Astrocyte (in vitro differentiated cells and primary cell): Measurements from ENCODE around the gene TNFRSF1A. TPM values are rescaled to one million over a fixed set of nuclear protein-coding genes. Genes with fewer than 3 reads are reported as not detected.

ENCODE experiments used
- DNase-seq: peaks from one replicate; pipeline ENCODE4 v3.0.0-alpha.2; 2010; ENCODE audit warnings: low read depth
- FAIRE-seq: peaks from 2 replicates; lab custom pipeline; 2011; peaks lifted over from hg19 to GRCh38; lab: Jason Lieb, UNC
- H2AFZ ChIP-seq: 2 replicates; pipeline ENCODE4 v1.6.0; 2012; ENCODE audit warnings: low read depth, low read length, inconsistent platforms
- H3K27ac ChIP-seq: 2 replicates; pipeline ENCODE4 v1.5.1; 2011; ENCODE audit warnings: low read depth, low read length, inconsistent platforms
- H3K27me3 ChIP-seq: 2 replicates; pipeline ENCODE4 v1.6.0; 2011; ENCODE audit warnings: low read length, inconsistent platforms; ENCODE audit not compliant: insufficient read depth
- H3K36me3 ChIP-seq: 2 replicates; pipeline ENCODE4 v1.5.1; 2011; ENCODE audit warnings: low read length, inconsistent platforms; ENCODE audit not compliant: insufficient read depth
- H3K4me1 ChIP-seq: 2 replicates; pipeline ENCODE4 v1.5.1; 2011; ENCODE audit warnings: low read length, inconsistent platforms; ENCODE audit not compliant: insufficient read depth
- H3K4me2 ChIP-seq: 2 replicates; pipeline ENCODE4 v1.6.0; 2012; ENCODE audit warnings: low read length, inconsistent platforms
- H3K4me3 ChIP-seq: 2 replicates; pipeline ENCODE4 v1.5.1; 2011; ENCODE audit warnings: low read depth, mild to moderate bottlenecking, low read length, inconsistent platforms; ENCODE audit not compliant: insufficient read depth
- H3K79me2 ChIP-seq: 2 replicates; pipeline ENCODE4 v1.6.0; 2012; ENCODE audit warnings: mild to moderate bottlenecking, low read length, inconsistent platforms; ENCODE audit not compliant: insufficient read depth
- H3K9ac ChIP-seq: 2 replicates; pipeline ENCODE4 v1.6.0; 2012; ENCODE audit warnings: mild to moderate bottlenecking, low read length, inconsistent platforms
- H3K9me3 ChIP-seq: 2 replicates; pipeline ENCODE4 v1.5.1; 2012; ENCODE audit warnings: low read depth, mild to moderate bottlenecking, low read length, inconsistent platforms; ENCODE audit not compliant: insufficient read depth
- H4K20me1 ChIP-seq: 2 replicates; pipeline ENCODE4 v1.6.0; 2012; ENCODE audit warnings: low read length, inconsistent platforms; ENCODE audit not compliant: insufficient read depth
- H3K27ac Mint-ChIP-seq: one replicate; pipeline ENCODE4 v1.8.0; 2021; ENCODE audit warnings: mild to moderate bottlenecking, mixed read lengths; ENCODE audit not compliant: unreplicated experiment
- H3K27me3 Mint-ChIP-seq: one replicate; pipeline ENCODE4 v1.8.0; 2021; ENCODE audit warnings: low read depth, mixed read lengths; ENCODE audit not compliant: unreplicated experiment
- H3K36me3 Mint-ChIP-seq: one replicate; pipeline ENCODE4 v1.8.0; 2021; ENCODE audit warnings: low read depth, mixed read lengths; ENCODE audit not compliant: unreplicated experiment
- H3K4me1 Mint-ChIP-seq: one replicate; pipeline ENCODE4 v1.8.0; 2021; ENCODE audit warnings: low read depth, mixed read lengths; ENCODE audit not compliant: unreplicated experiment
- H3K4me3 Mint-ChIP-seq: one replicate; pipeline ENCODE4 v1.8.0; 2021; ENCODE audit warnings: mild to moderate bottlenecking, moderate library complexity, mixed read lengths; ENCODE audit not compliant: unreplicated experiment
- H3K9me3 Mint-ChIP-seq: one replicate; pipeline ENCODE4 v1.8.0; 2021; ENCODE audit warnings: mild to moderate bottlenecking, mixed read lengths; ENCODE audit not compliant: unreplicated experiment
- EZH2 ChIP-seq: IDR thresholded peaks from 2 replicates; pipeline ENCODE4 v1.6.1; 2012; ENCODE audit warnings: mild to moderate bottlenecking, low read length, inconsistent platforms; ENCODE audit not compliant: insufficient read depth
- total RNA-seq: library from RNA; stranded (reverse); gene quantifications from 2 replicates; pipeline ENCODE4 v1.2.1, GENCODE V29; 2021
- TF ChIP-seq, protein P1 (sequence below): IDR thresholded peaks from 2 replicates; pipeline ENCODE4 v1.5.1; 2011; ENCODE audit warnings: low read depth, mild to moderate bottlenecking, inconsistent platforms, low read length, moderate library complexity; ENCODE audit not compliant: insufficient read depth

TNFRSF1A gene
- total RNA-seq, 1 donor from 2014 or later, result 118 TPM

DNA sequence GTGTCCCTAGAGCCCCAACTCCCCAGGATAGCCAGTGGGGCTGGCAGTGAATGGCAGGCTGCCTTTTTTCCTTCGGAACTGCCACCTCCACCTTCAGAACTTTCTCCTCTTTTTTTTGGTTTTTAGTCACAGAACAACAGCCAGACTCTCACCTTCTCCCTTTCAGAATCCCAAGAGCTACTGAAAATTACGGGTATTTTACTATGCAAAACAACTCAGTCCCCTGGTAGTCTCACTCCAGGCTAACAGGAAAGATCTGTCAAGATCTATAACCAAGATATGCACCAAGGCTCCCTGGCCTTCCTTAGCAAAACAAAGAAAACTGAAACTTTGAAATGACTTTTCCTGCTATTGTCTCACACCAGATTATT is 18.9 kb downstream of the TNFRSF1A start:
- no peak overlapping the region for H3K4me3 ChIP-seq

DNA sequence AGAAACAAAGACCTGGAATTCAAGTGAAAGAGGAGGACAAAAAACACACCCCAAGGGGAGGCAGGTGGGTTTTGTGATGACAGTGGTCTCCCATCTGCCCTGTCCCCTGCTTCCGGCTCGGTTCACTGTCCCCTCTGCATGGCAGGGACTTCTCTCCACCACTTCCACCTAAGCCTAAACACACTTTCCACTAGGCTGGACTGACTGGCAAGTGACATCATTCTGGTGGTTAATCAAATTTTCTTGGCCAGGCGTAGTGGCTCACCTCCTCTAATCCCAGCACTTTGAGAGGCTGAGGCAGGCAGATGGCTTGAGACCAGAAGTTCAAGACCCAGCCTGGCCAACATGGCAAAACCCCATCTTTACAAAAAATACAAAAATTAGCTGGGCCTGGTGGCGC is 19.5 kb downstream of the TNFRSF1A start:
- Histone ChIP-seq H2AFZ (no peak overlapping the region), H3K4me2 (no peak overlapping the region), H3K27me3 (no peaks in the 10 kb centered on the region), H3K4me1 (peaks cover 19% of the 10 kb centered on the region), H3K36me3 (peaks cover 6% of the 10 kb centered on the region), H3K27ac (no peak overlapping the region), H3K9ac (no peak overlapping the region), H3K4me3 (no peak overlapping the region), H4K20me1 (peaks cover 11% of the 10 kb centered on the region), H3K79me2 (no peaks in the 10 kb centered on the region), H3K9me3 (no peaks in the 10 kb centered on the region)
- FAIRE-seq (no peak), DNase-seq (no peak)
- Mint-ChIP-seq H3K9me3 (no peaks in the 10 kb centered on the region), H3K4me3 (no peak overlapping the region), H3K27me3 (peaks cover 8% of the 10 kb centered on the region), H3K36me3 (peaks cover 13% of the 10 kb centered on the region), H3K4me1 (peaks cover 31% of the 10 kb centered on the region), H3K27ac (no peak overlapping the region)
- TF ChIP-seq EZH2, result no peak
- TF ChIP-seq, protein P1, sequence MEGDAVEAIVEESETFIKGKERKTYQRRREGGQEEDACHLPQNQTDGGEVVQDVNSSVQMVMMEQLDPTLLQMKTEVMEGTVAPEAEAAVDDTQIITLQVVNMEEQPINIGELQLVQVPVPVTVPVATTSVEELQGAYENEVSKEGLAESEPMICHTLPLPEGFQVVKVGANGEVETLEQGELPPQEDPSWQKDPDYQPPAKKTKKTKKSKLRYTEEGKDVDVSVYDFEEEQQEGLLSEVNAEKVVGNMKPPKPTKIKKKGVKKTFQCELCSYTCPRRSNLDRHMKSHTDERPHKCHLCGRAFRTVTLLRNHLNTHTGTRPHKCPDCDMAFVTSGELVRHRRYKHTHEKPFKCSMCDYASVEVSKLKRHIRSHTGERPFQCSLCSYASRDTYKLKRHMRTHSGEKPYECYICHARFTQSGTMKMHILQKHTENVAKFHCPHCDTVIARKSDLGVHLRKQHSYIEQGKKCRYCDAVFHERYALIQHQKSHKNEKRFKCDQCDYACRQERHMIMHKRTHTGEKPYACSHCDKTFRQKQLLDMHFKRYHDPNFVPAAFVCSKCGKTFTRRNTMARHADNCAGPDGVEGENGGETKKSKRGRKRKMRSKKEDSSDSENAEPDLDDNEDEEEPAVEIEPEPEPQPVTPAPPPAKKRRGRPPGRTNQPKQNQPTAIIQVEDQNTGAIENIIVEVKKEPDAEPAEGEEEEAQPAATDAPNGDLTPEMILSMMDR, result no peak

More for the DNA sequence above, 18.9 kb downstream of the TNFRSF1A start:
- H3K79me2 ChIP-seq, result no peaks in the 10 kb centered on the region
- Mint-ChIP-seq H3K4me3 (peak overlapping the region; percentile 68), H3K27ac (peak overlapping the region; percentile 86), H3K36me3 (peaks cover 13% of the 10 kb centered on the region), H3K9me3 (no peaks in the 10 kb centered on the region), H3K4me1 (peaks cover 31% of the 10 kb centered on the region), H3K27me3 (peaks cover 3% of the 10 kb centered on the region)
- FAIRE-seq (no peak), DNase-seq (no peak)
- H4K20me1 ChIP-seq, result peaks cover 13% of the 10 kb centered on the region
- no peaks in the 10 kb centered on the region for H3K27me3 ChIP-seq
- peaks cover 6% of the 10 kb centered on the region for H3K36me3 ChIP-seq
- TF ChIP-seq EZH2, result no peak
- TF ChIP-seq, protein P1, result no peak
- peaks cover 19% of the 10 kb centered on the region for H3K4me1 ChIP-seq
- H3K27ac ChIP-seq, result peak overlapping the region; percentile 73
- H3K9me3 ChIP-seq, result no peaks in the 10 kb centered on the region
- peak overlapping the region; percentile 69 for H3K9ac ChIP-seq
- H3K4me2 ChIP-seq, result peak overlapping the region; percentile 67
- H2AFZ ChIP-seq, result no peak overlapping the region

DNA sequence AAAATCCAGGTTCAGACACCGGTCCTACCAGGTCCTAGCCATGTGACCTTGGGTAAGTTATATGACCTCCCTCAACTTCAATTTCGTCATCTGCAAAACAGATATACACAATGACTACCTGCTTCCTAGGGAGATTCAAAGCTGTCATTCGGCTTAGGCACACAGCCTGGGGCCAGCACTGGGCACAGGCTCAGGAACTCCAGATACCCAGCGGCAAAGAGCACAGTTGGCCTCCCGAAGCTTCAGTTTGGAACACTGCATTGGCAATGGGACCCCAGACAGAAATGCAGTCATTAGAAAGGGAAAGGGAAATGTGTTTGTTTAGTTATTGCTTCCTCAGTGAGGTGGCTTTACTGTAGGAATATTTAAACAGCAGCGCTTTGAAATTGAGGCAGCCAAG is 20.0 kb downstream of the TNFRSF1A start:
- no peak overlapping the region for H3K4me3 Mint-ChIP-seq
- Histone ChIP-seq H2AFZ (no peak overlapping the region), H3K4me3 (no peak overlapping the region), H3K9ac (no peak overlapping the region), H3K27ac (no peak overlapping the region), H3K27me3 (no peaks in the 10 kb centered on the region), H3K79me2 (no peaks in the 10 kb centered on the region), H3K9me3 (no peaks in the 10 kb centered on the region), H3K4me2 (no peak overlapping the region), H3K4me1 (peaks cover 19% of the 10 kb centered on the region), H3K36me3 (peaks cover 3% of the 10 kb centered on the region), H4K20me1 (peaks cover 8% of the 10 kb centered on the region)
- DNase-seq, result no peak
- H3K27ac Mint-ChIP-seq, result no peak overlapping the region
- H3K4me1 Mint-ChIP-seq, result peaks cover 31% of the 10 kb centered on the region
- H3K27me3 Mint-ChIP-seq, result peaks cover 8% of the 10 kb centered on the region
- no peaks in the 10 kb centered on the region for H3K9me3 Mint-ChIP-seq
- no peak for FAIRE-seq
- peaks cover 13% of the 10 kb centered on the region for H3K36me3 Mint-ChIP-seq
- TF ChIP-seq, protein P1, result no peak
- no peak for TF ChIP-seq EZH2
